NCI-H524 treated with DMSO at 0.1 percent for 48 hours (cell line): ENCODE measurements around the gene DYNLT2B.
"Not testable (repeated sequence)": the region's sequence is repeated elsewhere in the genome, so short reads cannot be mapped to it uniquely, and the experiment has no call there.

Experiments used
- DNase-seq: peaks from one replicate; lab custom pipeline; 2025; lab: John Stamatoyannopoulos, UW

DYNLT2B gene

GRCh38 chr3:196270499-196270898 lies 47.5 kb downstream of the DYNLT2B start:
- DNase-seq, result no peak

DNA sequence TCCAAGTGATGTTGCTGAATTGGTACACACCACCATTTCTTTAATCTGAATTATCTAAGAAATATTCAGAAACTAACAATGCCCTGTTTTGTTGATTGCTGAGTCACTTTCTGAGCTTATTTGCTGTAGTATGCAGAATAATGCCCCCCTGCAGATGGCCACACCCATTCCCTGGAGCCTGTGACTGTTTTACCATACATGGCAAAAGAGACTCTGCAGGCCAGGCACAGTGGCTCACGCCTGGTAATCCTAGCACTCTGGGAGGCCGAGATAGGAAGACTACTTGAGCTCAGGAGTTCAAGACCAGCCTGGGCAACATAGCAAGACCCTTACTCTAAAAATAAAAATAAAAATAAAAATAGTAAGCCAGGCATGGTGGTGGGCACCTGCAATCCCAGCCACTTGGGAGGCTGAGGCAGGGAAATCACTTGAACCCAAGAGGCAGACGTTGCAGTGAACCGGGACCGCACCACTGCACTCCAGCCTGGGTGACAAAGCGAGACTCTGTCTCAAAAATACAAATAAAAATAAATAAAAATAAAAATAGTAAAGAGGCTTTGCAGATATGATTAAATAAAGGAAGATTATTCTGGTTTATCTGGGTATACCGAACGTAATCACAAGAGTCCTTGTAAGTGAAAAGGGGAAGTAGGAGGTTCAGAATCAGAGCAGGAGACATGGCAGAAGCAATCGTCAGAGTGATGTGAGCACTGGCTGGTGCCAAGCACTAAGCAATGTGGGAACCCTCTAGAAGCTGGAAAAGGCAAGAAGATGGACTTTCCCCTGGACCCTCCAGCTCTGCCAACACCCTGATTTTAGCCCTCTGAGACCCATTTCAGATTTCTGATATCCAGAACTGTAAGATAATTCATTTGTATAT lies 49.5 kb downstream of the DYNLT2B start:
- DNase-seq, result no peak

- no peak for DNase-seq
These were observed 54.2 kb downstream of the DYNLT2B start for GRCh38 chr3:196263819-196264218.

DNA sequence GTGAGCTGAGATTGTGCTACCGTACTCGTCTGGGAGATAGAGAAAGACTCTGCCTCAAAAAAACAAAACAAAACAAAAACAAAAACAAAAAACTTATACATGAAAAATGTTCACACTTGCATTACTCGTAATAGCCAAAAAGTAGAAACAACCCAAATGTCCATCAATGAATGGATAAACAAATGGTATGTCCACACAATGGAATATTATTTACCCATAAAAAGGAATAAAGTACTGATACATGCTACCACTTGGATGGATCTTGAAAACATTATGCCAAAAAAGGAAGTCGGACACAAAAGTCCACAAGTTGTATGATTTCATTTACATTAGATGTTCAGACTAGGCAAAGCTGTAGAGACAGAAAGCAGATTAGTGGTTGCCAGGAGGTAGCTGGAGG lies 57.3 kb downstream of the DYNLT2B start:
- no peak for DNase-seq

DNA sequence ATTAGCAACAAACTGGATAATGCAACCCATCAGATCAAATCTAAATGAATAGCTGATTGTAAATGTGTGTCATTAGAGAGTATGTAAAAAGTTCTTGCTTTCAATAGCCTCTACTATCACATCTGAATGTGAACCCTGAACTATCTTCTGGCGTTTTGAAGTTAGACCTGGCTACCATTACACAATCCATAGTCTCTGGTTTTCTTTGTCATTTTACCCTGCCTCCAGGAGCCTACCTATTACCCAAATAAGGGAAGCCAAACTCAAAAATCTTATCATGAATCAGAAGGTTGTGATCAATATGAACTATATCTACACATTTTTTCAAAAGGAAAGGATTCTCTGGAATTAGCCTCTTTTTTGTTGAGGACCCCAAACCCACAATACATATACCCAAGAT lies 62.3 kb downstream of the DYNLT2B start:
- no peak for DNase-seq

- no peak for DNase-seq
These were observed 63.4 kb downstream of the DYNLT2B start for GRCh38 chr3:196254376-196255283.

DNA sequence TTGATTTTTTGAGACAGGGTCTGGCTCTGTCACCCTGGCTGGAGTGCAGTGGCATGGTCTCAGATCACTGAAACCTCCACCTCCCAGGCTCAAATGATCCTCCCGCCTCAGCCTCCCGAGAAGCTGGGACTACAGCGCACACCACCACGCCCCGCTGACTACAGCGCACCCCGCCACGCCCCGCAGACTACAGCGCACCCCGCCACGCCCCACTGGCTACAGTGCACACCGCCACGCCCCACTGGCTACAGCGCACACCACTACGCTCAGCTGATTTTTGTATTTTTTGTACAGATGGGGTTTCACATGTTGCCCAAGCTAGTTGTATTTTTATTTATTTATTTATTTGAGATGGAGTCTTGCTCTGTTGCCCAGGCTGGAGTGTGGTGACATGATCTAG lies 66.1 kb downstream of the DYNLT2B start:
- no peak for DNase-seq

DNA sequence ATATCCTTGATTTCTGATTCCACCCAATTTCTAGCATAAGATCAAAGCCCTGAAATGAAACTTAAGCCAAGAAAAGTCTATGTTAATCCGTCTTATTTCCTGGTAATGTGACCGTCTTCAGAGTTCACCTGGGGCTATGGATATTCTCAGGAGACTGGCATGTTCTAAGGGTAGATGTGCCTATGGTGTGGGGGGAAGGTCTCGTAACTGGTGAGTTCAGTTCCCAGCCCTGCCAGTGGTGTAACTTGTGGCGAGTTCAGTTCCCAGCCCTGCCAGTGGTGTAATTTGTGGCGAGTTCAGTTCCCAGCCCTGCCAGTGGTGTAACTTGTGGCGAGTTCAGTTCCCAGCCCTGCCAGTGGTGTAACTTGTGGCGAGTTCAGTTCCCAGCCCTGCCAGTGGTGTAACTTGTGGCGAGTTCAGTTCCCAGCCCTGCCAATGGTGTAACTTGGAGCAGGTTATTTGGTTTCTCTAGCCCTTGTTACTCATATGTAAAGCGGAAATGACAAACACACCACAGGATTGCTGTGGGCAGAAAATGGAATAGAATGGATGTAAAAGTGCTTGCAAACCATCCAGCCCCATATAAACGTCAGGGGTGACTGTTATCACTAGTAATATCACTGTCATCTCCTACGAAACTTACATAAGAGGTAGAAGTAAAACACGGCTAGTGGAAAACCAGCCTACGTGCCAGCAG lies 71.3 kb downstream of the DYNLT2B start:
- DNase-seq, result no peak

DNA sequence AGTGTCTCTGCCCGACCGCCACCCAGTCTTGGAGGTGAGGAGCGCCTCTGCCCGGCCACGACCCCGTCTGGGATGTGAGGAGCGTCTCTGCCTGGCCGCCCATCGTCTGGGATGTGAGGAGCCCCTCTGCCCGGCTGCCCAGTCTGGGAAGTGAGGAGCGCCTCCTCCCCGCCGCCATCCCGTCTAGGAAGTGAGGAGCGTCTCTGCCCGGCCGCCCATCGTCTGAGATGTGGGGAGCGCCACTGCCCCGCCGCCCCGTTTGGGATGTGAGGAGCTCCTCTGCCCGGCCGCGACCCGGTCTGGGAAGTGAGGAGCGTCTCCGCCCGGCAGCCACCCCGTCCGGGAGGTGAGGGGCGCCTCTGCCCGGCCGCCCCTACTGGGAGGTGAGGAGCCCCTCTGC lies 73.9 kb downstream of the DYNLT2B start:
- DNase-seq, result not testable (repeated sequence)

DNA sequence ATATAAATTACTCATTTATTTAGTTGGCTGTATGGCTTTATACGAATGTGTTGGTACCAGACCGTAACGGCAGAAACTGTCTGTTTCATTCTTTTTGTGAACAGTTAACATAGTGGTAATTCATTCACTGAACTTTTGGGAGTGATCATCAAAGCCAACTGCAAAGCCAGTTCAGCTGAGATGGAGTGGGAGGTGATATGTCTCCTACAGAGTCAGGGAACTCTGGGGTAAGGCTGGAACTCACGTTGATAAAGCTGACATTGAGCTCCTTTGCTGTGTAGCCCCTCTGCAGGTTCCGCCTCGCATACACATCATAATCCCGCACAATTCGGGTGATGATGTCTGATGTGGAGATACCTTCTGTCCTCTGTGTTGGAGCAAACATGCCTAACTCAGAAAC lies 76.3 kb downstream of the DYNLT2B start:
- no peak for DNase-seq
